Measurements from ENCODE around the gene TCN2. TPM values are rescaled to one million over a fixed set of nuclear protein-coding genes. Genes with fewer than 3 reads are reported as not detected.

Gene TCN2
- total RNA-seq, 1 experiment from 2014 or later = 7.3 TPM

- Histone ChIP-seq H3K4me3 (ENCODE audit: low read depth, low read length, poor library complexity, severe bottlenecking) (no peak overlapping the region), H3K27ac (ENCODE audit: low read depth, low read length, poor library complexity, severe bottlenecking) (no peak overlapping the region), H3K27me3 (replicated peaks; ENCODE audit: insufficient read depth, low read depth, low read length, poor library complexity) (no peaks in the 10 kb centered on the region), H3K9me3 (ENCODE audit: low read depth, low read length, poor library complexity, severe bottlenecking) (no peaks in the 10 kb centered on the region), H3K36me3 (ENCODE audit: insufficient read depth, low read length, poor library complexity, severe bottlenecking) (peaks cover 25% of the 10 kb centered on the region), H3K4me1 (ENCODE audit: insufficient read depth, low read length, poor library complexity, severe bottlenecking) (no peaks in the 10 kb centered on the region)
- TF ChIP-seq EZH2 (IDR thresholded peaks at IDR 0.05; ENCODE audit: borderline replicate concordance, low read depth, low read length, poor library complexity, severe bottlenecking) = no peak
- TF ChIP-seq, protein P1, sequence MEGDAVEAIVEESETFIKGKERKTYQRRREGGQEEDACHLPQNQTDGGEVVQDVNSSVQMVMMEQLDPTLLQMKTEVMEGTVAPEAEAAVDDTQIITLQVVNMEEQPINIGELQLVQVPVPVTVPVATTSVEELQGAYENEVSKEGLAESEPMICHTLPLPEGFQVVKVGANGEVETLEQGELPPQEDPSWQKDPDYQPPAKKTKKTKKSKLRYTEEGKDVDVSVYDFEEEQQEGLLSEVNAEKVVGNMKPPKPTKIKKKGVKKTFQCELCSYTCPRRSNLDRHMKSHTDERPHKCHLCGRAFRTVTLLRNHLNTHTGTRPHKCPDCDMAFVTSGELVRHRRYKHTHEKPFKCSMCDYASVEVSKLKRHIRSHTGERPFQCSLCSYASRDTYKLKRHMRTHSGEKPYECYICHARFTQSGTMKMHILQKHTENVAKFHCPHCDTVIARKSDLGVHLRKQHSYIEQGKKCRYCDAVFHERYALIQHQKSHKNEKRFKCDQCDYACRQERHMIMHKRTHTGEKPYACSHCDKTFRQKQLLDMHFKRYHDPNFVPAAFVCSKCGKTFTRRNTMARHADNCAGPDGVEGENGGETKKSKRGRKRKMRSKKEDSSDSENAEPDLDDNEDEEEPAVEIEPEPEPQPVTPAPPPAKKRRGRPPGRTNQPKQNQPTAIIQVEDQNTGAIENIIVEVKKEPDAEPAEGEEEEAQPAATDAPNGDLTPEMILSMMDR (conservative IDR thresholded peaks at IDR 0.05; ENCODE audit: low read depth, low read length) = no peak
- POLR2A ChIA-PET (ENCODE audit: low non-redundant PET) = no interaction called here
- no peak for DNase-seq (ENCODE audit: low spot score)
- CTCF ChIA-PET = no interaction called here
- intact Hi-C loops (cut with micrococcal nuclease; ENCODE audit: unreplicated experiment) = no loop called here
- BruUV-seq (replicated peaks) = no TSS peak
These were observed 33.3 kb upstream of the TCN2 start for GRCh38 chr22:30573594-30574094.

DNA sequence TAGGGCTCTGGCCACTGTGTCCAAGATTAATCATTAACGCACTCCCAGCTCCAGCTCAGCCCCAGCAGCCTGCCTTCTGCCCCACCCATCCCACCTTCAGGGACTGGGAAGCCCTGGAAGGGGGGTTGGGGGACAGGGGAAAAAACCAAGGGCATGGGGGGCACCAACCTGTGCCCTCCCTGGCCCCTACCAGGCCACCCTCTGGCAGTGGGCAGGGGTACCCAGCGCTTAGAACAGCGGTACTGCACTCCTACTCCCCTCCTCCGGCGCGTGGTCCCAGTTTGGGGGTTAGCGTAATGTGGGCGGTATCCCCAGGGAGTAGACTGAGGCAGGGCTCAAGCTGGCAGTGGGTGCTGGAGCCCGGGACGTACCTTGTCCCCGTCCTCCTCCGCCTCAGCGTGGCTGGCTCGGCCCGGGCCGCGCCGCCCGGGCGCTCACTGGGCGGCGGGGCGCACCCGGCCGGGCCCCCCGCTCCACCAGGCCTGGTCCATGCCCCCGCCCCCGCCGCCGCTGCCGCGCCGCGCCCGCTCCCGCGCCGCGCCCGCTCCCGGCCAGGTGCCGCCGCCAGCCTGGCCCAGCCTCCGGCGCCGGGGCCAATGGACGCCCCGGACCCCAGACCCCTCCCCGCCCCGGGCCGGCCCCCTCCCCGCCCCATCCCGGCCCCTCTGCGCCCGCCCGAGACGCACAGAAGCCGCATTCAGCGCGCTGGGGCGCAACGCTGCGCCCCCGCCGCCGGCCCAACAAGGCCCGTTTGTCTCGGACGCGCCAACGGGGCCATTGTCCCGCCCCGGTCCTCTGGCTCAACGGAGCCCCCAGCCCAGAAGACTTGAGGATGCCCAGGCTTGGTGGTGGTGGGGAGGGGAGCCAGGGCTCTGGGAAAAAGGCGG lies 32.6 kb upstream of the TCN2 start, which contains the start of gene GAL3ST1:
GAL3ST1 (minus strand) TSS at position 571 of the 887 bp plus-strand sequence. CDS start 17,273 bp downstream, outside the sequence.
- no peak for DNase-seq (ENCODE audit: low spot score)
- ChIA-PET POLR2A (ENCODE audit: low non-redundant PET) (no interaction called here), CTCF (no interaction called here)
- no peak for TF ChIP-seq EZH2 (IDR thresholded peaks at IDR 0.05; ENCODE audit: borderline replicate concordance, low read depth, low read length, poor library complexity, severe bottlenecking)
- TF ChIP-seq, protein P1 (conservative IDR thresholded peaks at IDR 0.05; ENCODE audit: low read depth, low read length) = no peak
- BruUV-seq (replicated peaks) = no TSS peak
- Histone ChIP-seq H3K4me1 (ENCODE audit: insufficient read depth, low read length, poor library complexity, severe bottlenecking) (no peaks in the 10 kb centered on the region), H3K27me3 (replicated peaks; ENCODE audit: insufficient read depth, low read depth, low read length, poor library complexity) (no peaks in the 10 kb centered on the region), H3K27ac (ENCODE audit: low read depth, low read length, poor library complexity, severe bottlenecking) (no peak within 1 kb of the TSS), H3K36me3 (ENCODE audit: insufficient read depth, low read length, poor library complexity, severe bottlenecking) (peaks cover 32% of the 10 kb centered on the region), H3K9me3 (ENCODE audit: low read depth, low read length, poor library complexity, severe bottlenecking) (no peaks in the 10 kb centered on the region), H3K4me3 (ENCODE audit: low read depth, low read length, poor library complexity, severe bottlenecking) (peak within 1 kb of the TSS; percentile 27)
- intact Hi-C loops (cut with micrococcal nuclease; ENCODE audit: unreplicated experiment) = no loop called here

DNA sequence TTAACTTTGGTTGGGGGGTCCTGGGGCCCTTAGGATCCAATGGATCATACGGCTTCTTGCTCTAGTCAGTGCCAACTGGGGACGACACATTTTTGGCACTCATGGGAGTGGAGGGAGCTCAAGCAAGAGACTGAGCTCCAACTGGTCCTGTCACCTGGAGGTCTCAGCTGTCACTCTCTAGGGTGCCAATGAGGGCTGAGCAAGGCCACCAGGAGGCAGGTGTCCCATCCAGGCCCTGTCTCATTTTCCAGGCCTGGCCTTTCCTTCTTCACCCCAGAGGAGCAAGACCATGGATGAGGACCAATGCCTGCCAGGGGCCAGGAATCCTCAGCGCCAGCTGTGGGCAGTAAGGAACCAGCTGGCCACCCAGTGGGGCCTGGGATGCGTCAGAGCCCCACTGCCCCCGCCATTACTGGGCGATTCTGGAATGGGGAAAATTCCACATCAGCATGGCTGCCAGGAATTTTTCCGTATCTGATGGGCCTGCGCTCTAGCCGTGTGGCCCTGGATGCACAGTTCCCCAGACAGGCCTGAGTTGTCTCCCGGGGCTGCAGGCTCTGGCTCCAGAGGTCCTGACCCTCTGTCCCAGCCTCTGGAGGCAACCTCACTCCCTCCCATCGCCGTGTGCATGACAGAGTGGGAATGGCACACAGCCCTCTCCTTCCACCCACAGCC lies 31.8 kb upstream of the TCN2 start:
- DNase-seq (ENCODE audit: low spot score) = no peak
- Histone ChIP-seq H3K36me3 (ENCODE audit: insufficient read depth, low read length, poor library complexity, severe bottlenecking) (peaks cover 40% of the 10 kb centered on the region), H3K27me3 (replicated peaks; ENCODE audit: insufficient read depth, low read depth, low read length, poor library complexity) (no peaks in the 10 kb centered on the region), H3K9me3 (ENCODE audit: low read depth, low read length, poor library complexity, severe bottlenecking) (no peaks in the 10 kb centered on the region), H3K27ac (ENCODE audit: low read depth, low read length, poor library complexity, severe bottlenecking) (no peak overlapping the region), H3K4me1 (ENCODE audit: insufficient read depth, low read length, poor library complexity, severe bottlenecking) (no peaks in the 10 kb centered on the region), H3K4me3 (ENCODE audit: low read depth, low read length, poor library complexity, severe bottlenecking) (peak overlapping the region; percentile 23)
- POLR2A ChIA-PET (ENCODE audit: low non-redundant PET) = no interaction called here
- CTCF ChIA-PET = no interaction called here
- TF ChIP-seq EZH2 (IDR thresholded peaks at IDR 0.05; ENCODE audit: borderline replicate concordance, low read depth, low read length, poor library complexity, severe bottlenecking) = no peak
- TF ChIP-seq, protein P1 (conservative IDR thresholded peaks at IDR 0.05; ENCODE audit: low read depth, low read length) = no peak
- BruUV-seq (replicated peaks) = no TSS peak
- intact Hi-C loops (cut with micrococcal nuclease; ENCODE audit: unreplicated experiment) = no loop called here

All from A673 (cell line).